WTC11 (cell line): ENCODE data around the gene OVAAL. TPM values are rescaled to one million over a fixed set of nuclear protein-coding genes. Genes with fewer than 3 reads are reported as not detected.

ENCODE experiments used
- ATAC-seq: fragments of 200-7000 bp; cut with Tn5 transposase; 2 replicates; pipeline ENCODE4 v1.10.0; 2021; ENCODE audit warnings: mild to moderate bottlenecking, moderate library complexity
- Bru-seq: library from RNA; stranded (reverse); fragments of 400-500 nt; gene quantifications from one replicate; lab custom pipeline; 2021; lab: Mats Ljungman, UMichigan
- CTCF ChIA-PET: fragments of 300-600 bp; sonication (Branson Sonifier 250); formaldehyde crosslinking; loops from one replicate; lab custom pipeline; 2021; ENCODE audit warnings: antibody characterized with exemption; lab: Charles Lee
- POLR2A ChIA-PET: fragments of 350-600 bp; sonication (Branson Sonifier 250); formaldehyde crosslinking; loops from one replicate; lab custom pipeline; 2021; ENCODE audit warnings: antibody characterized with exemption; lab: Charles Lee
- DNase-seq: peaks from one replicate; pipeline ENCODE4 v3.0.0; 2021; ENCODE audit warnings: low spot score
- H3K27ac Mint-ChIP-seq: 2 replicates; pipeline ENCODE4 v1.8.0; 2021; ENCODE audit warnings: mixed read lengths
- H3K27me3 Mint-ChIP-seq: 2 replicates; pipeline ENCODE4 v1.8.0; 2021; ENCODE audit warnings: low read depth, mild to moderate bottlenecking, moderate library complexity, mixed read lengths
- H3K36me3 Mint-ChIP-seq: 2 replicates; pipeline ENCODE4 v1.8.0; 2021; ENCODE audit warnings: mixed read lengths
- H3K4me1 Mint-ChIP-seq: 2 replicates; pipeline ENCODE4 v1.8.0; 2022; ENCODE audit warnings: mixed read lengths
- H3K4me3 Mint-ChIP-seq: 2 replicates; pipeline ENCODE4 v1.8.0; 2021; ENCODE audit warnings: mild to moderate bottlenecking, moderate library complexity, mixed read lengths
- H3K9me3 Mint-ChIP-seq: 2 replicates; pipeline ENCODE4 v1.8.0; 2021; ENCODE audit warnings: mixed read lengths
- ATF1 ChIP-seq: sonication (generic); formaldehyde crosslinking; IDR thresholded peaks from 2 replicates; pipeline ENCODE4 v1.8.1; 2023; ENCODE audit warnings: mild to moderate bottlenecking, moderate library complexity, missing genetic modification reagents
- CDX4 ChIP-seq: fragments of 250-450 bp; sonication (Bioruptor Pico); IDR thresholded peaks from 2 replicates; pipeline ENCODE4 v1.9.0; 2021; ENCODE audit warnings: moderate library complexity, mild to moderate bottlenecking, inconsistent platforms, borderline replicate concordance
- FOXP1 ChIP-seq: sonication (generic); formaldehyde crosslinking; IDR thresholded peaks from 2 replicates; pipeline ENCODE4 v1.8.0; 2022; ENCODE audit warnings: missing genetic modification reagents, mild to moderate bottlenecking, moderate library complexity, borderline replicate concordance
- HMGA2 ChIP-seq: fragments of 250-450 bp; sonication (Bioruptor Pico); IDR thresholded peaks from 2 replicates; pipeline ENCODE4 v1.4.0; 2021; ENCODE audit warnings: mild to moderate bottlenecking, moderate library complexity
- IRF1 ChIP-seq: sonication (generic); formaldehyde crosslinking; IDR thresholded peaks from 2 replicates; pipeline ENCODE4 v1.8.0; 2023; ENCODE audit warnings: missing genetic modification reagents
- IRF2 ChIP-seq: sonication (generic); formaldehyde crosslinking; IDR thresholded peaks from 2 replicates; pipeline ENCODE4 v1.8.0; 2022; ENCODE audit warnings: low read depth, missing genetic modification reagents, borderline replicate concordance
- JUN ChIP-seq: sonication (generic); formaldehyde crosslinking; IDR thresholded peaks from 2 replicates; pipeline ENCODE4 v1.8.0; 2023; ENCODE audit warnings: mild to moderate bottlenecking, missing genetic modification reagents
- NR2C2 ChIP-seq: sonication (generic); formaldehyde crosslinking; IDR thresholded peaks from 2 replicates; pipeline ENCODE4 v1.8.0; 2022; ENCODE audit warnings: mild to moderate bottlenecking, missing genetic modification reagents
- NR3C1 ChIP-seq: sonication (generic); formaldehyde crosslinking; conservative IDR thresholded peaks from 2 replicates; pipeline ENCODE4 v1.8.1; 2023; ENCODE audit warnings: low read depth, mild to moderate bottlenecking, missing genetic modification reagents
- OVOL2 ChIP-seq: fragments of 250-450 bp; sonication (Bioruptor Pico); IDR thresholded peaks from 2 replicates; pipeline ENCODE4 v1.9.0; 2021; ENCODE audit warnings: mild to moderate bottlenecking, borderline replicate concordance
- PRRX2 ChIP-seq: fragments of 250-450 bp; sonication (Bioruptor Pico); IDR thresholded peaks from 2 replicates; pipeline ENCODE4 v1.8.0; 2021; ENCODE audit warnings: mild to moderate bottlenecking
- SMAD4 ChIP-seq: sonication (generic); formaldehyde crosslinking; IDR thresholded peaks from 2 replicates; pipeline ENCODE4 v1.8.0; 2022; ENCODE audit warnings: mild to moderate bottlenecking, missing genetic modification reagents
- TEAD4 ChIP-seq: sonication (generic); formaldehyde crosslinking; IDR thresholded peaks from 2 replicates; pipeline ENCODE4 v1.8.0; 2022; ENCODE audit warnings: mild to moderate bottlenecking, missing genetic modification reagents
- TP53 ChIP-seq: sonication (generic); formaldehyde crosslinking; IDR thresholded peaks from 2 replicates; pipeline ENCODE4 v1.8.1; 2023; ENCODE audit warnings: mild to moderate bottlenecking, missing genetic modification reagents
- ZNF121 ChIP-seq: sonication (generic); formaldehyde crosslinking; IDR thresholded peaks from 2 replicates; pipeline ENCODE4 v1.8.0; 2023; ENCODE audit warnings: missing genetic modification reagents
- ZNF138 ChIP-seq: sonication (generic); formaldehyde crosslinking; conservative IDR thresholded peaks from 2 replicates; pipeline ENCODE4 v1.8.1; 2022; ENCODE audit warnings: mild to moderate bottlenecking, moderate library complexity, missing genetic modification reagents
- ZNF219 ChIP-seq: sonication (generic); formaldehyde crosslinking; IDR thresholded peaks from 2 replicates; pipeline ENCODE4 v1.8.0; 2023; ENCODE audit warnings: missing genetic modification reagents, mild to moderate bottlenecking, borderline replicate concordance
- ZNF396 ChIP-seq: fragments of 250-450 bp; sonication (Bioruptor Pico); IDR thresholded peaks from 2 replicates; pipeline ENCODE4 v1.8.0; 2021; ENCODE audit warnings: mild to moderate bottlenecking, moderate library complexity, borderline replicate concordance
- long read RNA-seq, 3 experiments: library from RNA in 1 of 3; library from capped mRNA in 1 of 3; library from polyadenylated mRNA in 1 of 3; unstranded in 2 of 3; stranded (forward) in 1 of 3; transcript quantifications; one replicate each; pipeline ENCODE4 v2.0.0, GENCODE V29; 2021
- total RNA-seq: library from RNA; stranded (reverse); gene quantifications from 3 replicates; pipeline ENCODE4 v1.2.3, GENCODE V29; 2021
- TF ChIP-seq, protein P1 (sequence below): sonication (generic); formaldehyde crosslinking; IDR thresholded peaks from 2 replicates; pipeline ENCODE4 v1.8.1; 2023; ENCODE audit warnings: mild to moderate bottlenecking, missing genetic modification reagents, moderate library complexity
- TF ChIP-seq, protein P2 (sequence below): sonication (generic); formaldehyde crosslinking; IDR thresholded peaks from 2 replicates; pipeline ENCODE4 v1.8.0; 2022; ENCODE audit warnings: mild to moderate bottlenecking, missing genetic modification reagents
- TF ChIP-seq, protein P3 (sequence below): sonication (generic); formaldehyde crosslinking; conservative IDR thresholded peaks from 2 replicates; pipeline ENCODE4 v1.8.1; 2022; ENCODE audit warnings: mild to moderate bottlenecking, missing genetic modification reagents
- TF ChIP-seq, protein P4 (sequence below): sonication (generic); formaldehyde crosslinking; IDR thresholded peaks from 2 replicates; pipeline ENCODE4 v1.8.1; 2023; ENCODE audit warnings: mild to moderate bottlenecking, moderate library complexity, missing genetic modification reagents
- TF ChIP-seq, protein P5 (sequence below): sonication (generic); formaldehyde crosslinking; IDR thresholded peaks from 2 replicates; pipeline ENCODE4 v1.8.1; 2023; ENCODE audit warnings: mild to moderate bottlenecking, missing genetic modification reagents, borderline replicate concordance

OVAAL gene
- total RNA-seq, result not detected in 3 replicates
- not detected for Bru-seq, nascent RNA
- long read RNA-seq, experiment 1, result 0 reads
- long read RNA-seq, experiment 2, result 0 reads
- long read RNA-seq, experiment 3, partial matches to known transcripts, result 0 of 1 reads
- long read RNA-seq, experiment 3, other reads (novel, unspliced or antisense), result 0 of 1 reads

GRCh38 chr1:180558664-180559063 is at the start of gene OVAAL:
OVAAL (plus strand) TSS chr1:180558964.
- Mint-ChIP-seq H3K4me1 (no peaks in the 10 kb centered on the region; the same call in 1 of the 2 replicates), H3K4me3 (no peak within 1 kb of the TSS), H3K27ac (no peak within 1 kb of the TSS), H3K9me3 (peaks cover 13% of the 10 kb centered on the region), H3K36me3 (peaks cover 3% of the 10 kb centered on the region), H3K27me3 (no peaks in the 10 kb centered on the region)
- DNase-seq (no peak), ATAC-seq (no peak)
- ChIA-PET CTCF (interaction anchor here (0.6 kb wide), 1 partner anchor 362 kb away, joined by 4 read pairs; no protein-coding TSS in a partner anchor), POLR2A (no interaction called here)
- TF ChIP-seq ATF1 (CRISPR knock-in tag) (no peak), HMGA2 (CRISPR knock-in tag) (no peak), TEAD4 (CRISPR knock-in tag) (no peak), ZNF138 (CRISPR knock-in tag) (no peak), ZNF121 (no peak), NR2C2 (CRISPR knock-in tag) (no peak), JUN (CRISPR knock-in tag) (no peak), OVOL2 (CRISPR knock-in tag) (no peak), PRRX2 (CRISPR knock-in tag) (no peak), CDX4 (CRISPR knock-in tag) (no peak)
- TF ChIP-seq, protein P1, sequence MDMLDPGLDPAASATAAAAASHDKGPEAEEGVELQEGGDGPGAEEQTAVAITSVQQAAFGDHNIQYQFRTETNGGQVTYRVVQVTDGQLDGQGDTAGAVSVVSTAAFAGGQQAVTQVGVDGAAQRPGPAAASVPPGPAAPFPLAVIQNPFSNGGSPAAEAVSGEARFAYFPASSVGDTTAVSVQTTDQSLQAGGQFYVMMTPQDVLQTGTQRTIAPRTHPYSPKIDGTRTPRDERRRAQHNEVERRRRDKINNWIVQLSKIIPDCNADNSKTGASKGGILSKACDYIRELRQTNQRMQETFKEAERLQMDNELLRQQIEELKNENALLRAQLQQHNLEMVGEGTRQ, result no peak
- TF ChIP-seq, protein P2, sequence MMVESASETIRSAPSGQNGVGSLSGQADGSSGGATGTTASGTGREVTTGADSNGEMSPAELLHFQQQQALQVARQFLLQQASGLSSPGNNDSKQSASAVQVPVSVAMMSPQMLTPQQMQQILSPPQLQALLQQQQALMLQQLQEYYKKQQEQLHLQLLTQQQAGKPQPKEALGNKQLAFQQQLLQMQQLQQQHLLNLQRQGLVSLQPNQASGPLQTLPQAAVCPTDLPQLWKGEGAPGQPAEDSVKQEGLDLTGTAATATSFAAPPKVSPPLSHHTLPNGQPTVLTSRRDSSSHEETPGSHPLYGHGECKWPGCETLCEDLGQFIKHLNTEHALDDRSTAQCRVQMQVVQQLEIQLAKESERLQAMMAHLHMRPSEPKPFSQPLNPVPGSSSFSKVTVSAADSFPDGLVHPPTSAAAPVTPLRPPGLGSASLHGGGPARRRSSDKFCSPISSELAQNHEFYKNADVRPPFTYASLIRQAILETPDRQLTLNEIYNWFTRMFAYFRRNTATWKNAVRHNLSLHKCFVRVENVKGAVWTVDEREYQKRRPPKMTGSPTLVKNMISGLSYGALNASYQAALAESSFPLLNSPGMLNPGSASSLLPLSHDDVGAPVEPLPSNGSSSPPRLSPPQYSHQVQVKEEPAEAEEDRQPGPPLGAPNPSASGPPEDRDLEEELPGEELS (CRISPR knock-in tag), result no peak
- TF ChIP-seq, protein P3, sequence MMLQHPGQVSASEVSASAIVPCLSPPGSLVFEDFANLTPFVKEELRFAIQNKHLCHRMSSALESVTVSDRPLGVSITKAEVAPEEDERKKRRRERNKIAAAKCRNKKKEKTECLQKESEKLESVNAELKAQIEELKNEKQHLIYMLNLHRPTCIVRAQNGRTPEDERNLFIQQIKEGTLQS (CRISPR knock-in tag), result no peak

GRCh38 chr1:180510882-180511281 is 47.9 kb upstream of the OVAAL start:
- ChIA-PET POLR2A (no interaction called here), CTCF (no interaction called here)
- no peak for TF ChIP-seq IRF1 (CRISPR knock-in tag)
- no peak for TF ChIP-seq JUN (CRISPR knock-in tag)
- no peak for TF ChIP-seq SMAD4
- H3K27ac Mint-ChIP-seq, result no peak overlapping the region
- DNase-seq, result no peak
- peaks cover 24% of the 10 kb centered on the region for H3K36me3 Mint-ChIP-seq
- H3K4me1 Mint-ChIP-seq, result peaks cover 20% of the 10 kb centered on the region
- H3K27me3 Mint-ChIP-seq, result peaks cover 8% of the 10 kb centered on the region; the same call in 1 of the 2 replicates
- H3K9me3 Mint-ChIP-seq, result peaks cover 45% of the 10 kb centered on the region
- ATAC-seq, result no peak
- no peak overlapping the region for H3K4me3 Mint-ChIP-seq

DNA sequence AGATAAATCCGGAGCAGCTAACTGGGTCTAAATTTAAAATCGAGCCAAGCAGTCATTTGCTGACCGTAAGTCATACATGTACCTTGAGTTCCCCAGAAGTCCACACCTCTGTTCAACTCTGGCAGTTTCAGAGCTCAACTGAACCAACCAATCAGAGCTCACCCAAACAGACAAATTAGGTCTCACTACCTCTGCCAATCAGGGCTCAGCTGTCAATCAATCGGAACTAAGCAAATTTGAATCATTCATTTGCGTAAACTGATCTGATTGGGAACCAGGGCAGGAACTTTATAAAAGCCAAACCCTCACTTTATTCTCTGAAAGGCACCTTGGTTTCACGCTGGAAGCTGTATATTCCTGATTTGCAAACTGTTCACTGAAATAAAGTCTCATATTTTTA is 45.2 kb upstream of the OVAAL start:
- no peak overlapping the region for H3K27ac Mint-ChIP-seq
- H3K4me3 Mint-ChIP-seq, result no peak overlapping the region
- no peak for DNase-seq
- peaks cover 32% of the 10 kb centered on the region for H3K9me3 Mint-ChIP-seq
- ChIA-PET CTCF (interaction anchor here (0.7 to 1.2 kb wide), 2 partner anchors 11 to 368 kb away, joined by 3 to 4 read pairs; partner anchors contain the start of gene ACBD6), POLR2A (no interaction called here)
- peaks cover 23% of the 10 kb centered on the region for H3K4me1 Mint-ChIP-seq
- peaks cover 15% of the 10 kb centered on the region for H3K36me3 Mint-ChIP-seq
- ATAC-seq, result no peak
- peaks cover 3% of the 10 kb centered on the region; the same call in 1 of the 2 replicates for H3K27me3 Mint-ChIP-seq
- TF ChIP-seq TP53 (CRISPR knock-in tag), result no peak
- no peak for TF ChIP-seq IRF2 (CRISPR knock-in tag)
- no peak for TF ChIP-seq FOXP1 (CRISPR knock-in tag)
- TF ChIP-seq, protein P4, sequence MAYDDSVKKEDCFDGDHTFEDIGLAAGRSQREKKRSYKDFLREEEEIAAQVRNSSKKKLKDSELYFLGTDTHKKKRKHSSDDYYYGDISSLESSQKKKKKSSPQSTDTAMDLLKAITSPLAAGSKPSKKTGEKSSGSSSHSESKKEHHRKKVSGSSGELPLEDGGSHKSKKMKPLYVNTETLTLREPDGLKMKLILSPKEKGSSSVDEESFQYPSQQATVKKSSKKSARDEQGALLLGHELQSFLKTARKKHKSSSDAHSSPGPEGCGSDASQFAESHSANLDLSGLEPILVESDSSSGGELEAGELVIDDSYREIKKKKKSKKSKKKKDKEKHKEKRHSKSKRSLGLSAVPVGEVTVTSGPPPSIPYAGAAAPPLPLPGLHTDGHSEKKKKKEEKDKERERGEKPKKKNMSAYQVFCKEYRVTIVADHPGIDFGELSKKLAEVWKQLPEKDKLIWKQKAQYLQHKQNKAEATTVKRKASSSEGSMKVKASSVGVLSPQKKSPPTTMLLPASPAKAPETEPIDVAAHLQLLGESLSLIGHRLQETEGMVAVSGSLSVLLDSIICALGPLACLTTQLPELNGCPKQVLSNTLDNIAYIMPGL (CRISPR knock-in tag), result no peak
- TF ChIP-seq NR3C1 (CRISPR knock-in tag), result no peak
- TF ChIP-seq ZNF219, result no peak
- TF ChIP-seq, protein P5, sequence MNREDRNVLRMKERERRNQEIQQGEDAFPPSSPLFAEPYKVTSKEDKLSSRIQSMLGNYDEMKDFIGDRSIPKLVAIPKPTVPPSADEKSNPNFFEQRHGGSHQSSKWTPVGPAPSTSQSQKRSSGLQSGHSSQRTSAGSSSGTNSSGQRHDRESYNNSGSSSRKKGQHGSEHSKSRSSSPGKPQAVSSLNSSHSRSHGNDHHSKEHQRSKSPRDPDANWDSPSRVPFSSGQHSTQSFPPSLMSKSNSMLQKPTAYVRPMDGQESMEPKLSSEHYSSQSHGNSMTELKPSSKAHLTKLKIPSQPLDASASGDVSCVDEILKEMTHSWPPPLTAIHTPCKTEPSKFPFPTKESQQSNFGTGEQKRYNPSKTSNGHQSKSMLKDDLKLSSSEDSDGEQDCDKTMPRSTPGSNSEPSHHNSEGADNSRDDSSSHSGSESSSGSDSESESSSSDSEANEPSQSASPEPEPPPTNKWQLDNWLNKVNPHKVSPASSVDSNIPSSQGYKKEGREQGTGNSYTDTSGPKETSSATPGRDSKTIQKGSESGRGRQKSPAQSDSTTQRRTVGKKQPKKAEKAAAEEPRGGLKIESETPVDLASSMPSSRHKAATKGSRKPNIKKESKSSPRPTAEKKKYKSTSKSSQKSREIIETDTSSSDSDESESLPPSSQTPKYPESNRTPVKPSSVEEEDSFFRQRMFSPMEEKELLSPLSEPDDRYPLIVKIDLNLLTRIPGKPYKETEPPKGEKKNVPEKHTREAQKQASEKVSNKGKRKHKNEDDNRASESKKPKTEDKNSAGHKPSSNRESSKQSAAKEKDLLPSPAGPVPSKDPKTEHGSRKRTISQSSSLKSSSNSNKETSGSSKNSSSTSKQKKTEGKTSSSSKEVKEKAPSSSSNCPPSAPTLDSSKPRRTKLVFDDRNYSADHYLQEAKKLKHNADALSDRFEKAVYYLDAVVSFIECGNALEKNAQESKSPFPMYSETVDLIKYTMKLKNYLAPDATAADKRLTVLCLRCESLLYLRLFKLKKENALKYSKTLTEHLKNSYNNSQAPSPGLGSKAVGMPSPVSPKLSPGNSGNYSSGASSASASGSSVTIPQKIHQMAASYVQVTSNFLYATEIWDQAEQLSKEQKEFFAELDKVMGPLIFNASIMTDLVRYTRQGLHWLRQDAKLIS, result no peak
- no peak for TF ChIP-seq ZNF396 (CRISPR knock-in tag)
